SK-N-SH (cell line): ENCODE results near the gene ESPNL. TPM values are rescaled to one million over a fixed set of nuclear protein-coding genes. Genes with fewer than 3 reads are reported as not detected.

ENCODE experiments used
- CTCF ChIA-PET: fragments of 300-600, 350-600 bp; formaldehyde crosslinking; extraction: SDS; loops from one replicate; lab custom pipeline; 2021; lab: Yijun Ruan, JAX
- POLR2A ChIA-PET: fragments of 350-600 bp; sonication (Branson Sonifier 250); formaldehyde crosslinking; extraction: SDS; loops from one replicate; lab custom pipeline; 2020; ENCODE audit warnings: antibody characterized with exemption, inconsistent platforms; lab: Yijun Ruan, JAX
- DNase-seq: peaks from one replicate; pipeline ENCODE4 v3.0.0; 2012
- H2AFZ ChIP-seq: fragments of 200-600 bp; sonication (generic); 2 replicates; pipeline ENCODE4 v1.8.1; 2016; ENCODE audit warnings: antibody characterized with exemption, mild to moderate bottlenecking, low read depth
- H3F3A ChIP-seq: fragments of 200-600 bp; sonication (generic); replicated peaks from 2 replicates; pipeline ENCODE3; 2016; ENCODE audit warnings: antibody characterized with exemption, mild to moderate bottlenecking; ENCODE audit not compliant: insufficient read depth
- H3K27ac ChIP-seq, 2 experiments: fragments of 200-500 bp in 1 of 2; fragments of 200-600 bp in 1 of 2; sonication (Bioruptor generic) in 1 of 2; sonication (generic), shearing (Covaris generic) in 1 of 2; 2 replicates each; pipeline versions ENCODE4 v1.5.1 to v1.6.1; 2014 to 2016; ENCODE audit warnings: low read depth in 2 of 2, inconsistent platforms in 1 of 2, low read length in 1 of 2, mild to moderate bottlenecking in 1 of 2, mixed read lengths in 1 of 2
- H3K27me3 ChIP-seq: fragments of 200-600 bp; sonication (generic), shearing (Covaris generic); 2 replicates; pipeline ENCODE4 v1.6.1; 2016; ENCODE audit warnings: mixed run types; ENCODE audit not compliant: insufficient read depth
- H3K36me3 ChIP-seq, 2 experiments: fragments of 200-500 bp in 1 of 2; fragments of 200-600 bp in 1 of 2; sonication (Bioruptor generic) in 1 of 2; sonication (generic) in 1 of 2; replicated peaks in 1 of 2; 2 replicates each; pipeline versions ENCODE3 to v1.5.1; 2014 to 2016; ENCODE audit warnings: low read length in 1 of 2, mild to moderate bottlenecking in 1 of 2; ENCODE audit not compliant: insufficient read depth in 2 of 2, control insufficient read depth in 1 of 2
- H3K4me1 ChIP-seq, 2 experiments: fragments of 200-500 bp in 1 of 2; fragments of 200-600 bp in 1 of 2; sonication (Bioruptor generic) in 1 of 2; sonication (generic), shearing (Covaris generic) in 1 of 2; 2 replicates each; pipeline versions ENCODE4 v1.5.1 to v1.6.1; 2014 to 2016; ENCODE audit warnings: low read depth in 1 of 2, low read length in 1 of 2, mixed run types in 1 of 2; ENCODE audit not compliant: insufficient read depth in 2 of 2, control insufficient read depth in 1 of 2
- H3K4me2 ChIP-seq: fragments of 200-600 bp; sonication (generic), shearing (Covaris generic); 2 replicates; pipeline ENCODE4 v1.6.1; 2017; ENCODE audit warnings: mixed run types
- H3K4me3 ChIP-seq, 2 experiments: fragments of 200-500 bp in 1 of 2; fragments of 200-600 bp in 1 of 2; sonication (Bioruptor generic) in 1 of 2; sonication (generic), shearing (Covaris generic) in 1 of 2; 2 replicates each; pipeline versions ENCODE4 v1.5.1 to v1.8.1; 2014 to 2016; ENCODE audit warnings: low read depth in 2 of 2, inconsistent platforms in 1 of 2, low read length in 1 of 2, mild to moderate bottlenecking in 1 of 2, mixed read lengths in 1 of 2, moderate library complexity in 1 of 2
- H3K79me2 ChIP-seq: fragments of 200-600 bp; sonication (generic); 2 replicates; pipeline ENCODE4 v1.8.1; 2017; ENCODE audit warnings: mild to moderate bottlenecking; ENCODE audit not compliant: insufficient read depth
- H3K9ac ChIP-seq: fragments of 200-600 bp; sonication (generic); 2 replicates; pipeline ENCODE4 v1.6.1; 2017; ENCODE audit warnings: mixed run types
- H3K9me2 ChIP-seq: fragments of 200-600 bp; sonication (generic); 2 replicates; pipeline ENCODE4 v1.6.1; 2017; ENCODE audit warnings: mixed run types
- H3K9me3 ChIP-seq: fragments of 200-600 bp; sonication (generic); 2 replicates; pipeline ENCODE4 v1.6.1; 2017; ENCODE audit warnings: mixed run types, mild to moderate bottlenecking, moderate library complexity
- H4K20me1 ChIP-seq: fragments of 200-600 bp; sonication (generic); 2 replicates; pipeline ENCODE4 v1.6.1; 2017; ENCODE audit warnings: mild to moderate bottlenecking, mixed run types; ENCODE audit not compliant: insufficient read depth
- CHD2 ChIP-seq: fragments of 150-350 bp; IDR thresholded peaks from 2 replicates; pipeline ENCODE4 v1.6.1; 2018; ENCODE audit warnings: low read length; ENCODE audit not compliant: partially characterized antibody
- ELF1 ChIP-seq: IDR thresholded peaks from 2 replicates; pipeline ENCODE4 v1.4.0; 2012
- EZH2phosphoT487 ChIP-seq: fragments of 200-600 bp; sonication (generic); IDR thresholded peaks from 2 replicates; pipeline ENCODE4 v1.6.1; 2017; ENCODE audit warnings: low read depth, mixed run types, mild to moderate bottlenecking, antibody characterized with exemption, moderate library complexity, borderline replicate concordance
- FOSL2 ChIP-seq: IDR thresholded peaks from 2 replicates; pipeline ENCODE4 v1.4.0; 2012; ENCODE audit warnings: low read depth, mild to moderate bottlenecking, moderate library complexity, borderline replicate concordance
- GATA2 ChIP-seq: sonication (generic); formaldehyde crosslinking; IDR thresholded peaks from 2 replicates; pipeline ENCODE4 v1.5.0; 2020; ENCODE audit warnings: mild to moderate bottlenecking, missing genetic modification reagents
- JUND ChIP-seq: IDR thresholded peaks from 2 replicates; pipeline ENCODE4 v1.4.0; 2012
- MXI1 ChIP-seq: IDR thresholded peaks from 2 replicates; pipeline ENCODE4 v1.6.1; 2012; ENCODE audit warnings: mild to moderate bottlenecking, low read depth, low read length, improper control_type of control experiment
- NRF1 ChIP-seq: IDR thresholded peaks from 2 replicates; pipeline ENCODE4 v1.6.1; 2012; ENCODE audit warnings: low read depth, mild to moderate bottlenecking, low read length
- POLR2AphosphoS5 ChIP-seq: IDR thresholded peaks from 2 replicates; pipeline ENCODE4 v1.6.1; 2012; ENCODE audit warnings: low read depth, low read length
- RAD21 ChIP-seq: IDR thresholded peaks from 2 replicates; pipeline ENCODE4 v1.6.1; 2012; ENCODE audit warnings: mild to moderate bottlenecking, low read length
- RXRA ChIP-seq: IDR thresholded peaks from 2 replicates; pipeline ENCODE4 v1.4.0; 2012; ENCODE audit warnings: low read depth, mild to moderate bottlenecking, borderline replicate concordance
- SIN3A ChIP-seq: IDR thresholded peaks from 2 replicates; pipeline ENCODE4 v1.6.1; 2012; ENCODE audit warnings: low read depth, mild to moderate bottlenecking, low read length, moderate library complexity, borderline replicate concordance
- TAF1 ChIP-seq: IDR thresholded peaks from 2 replicates; pipeline ENCODE4 v1.6.1; 2012; ENCODE audit warnings: low read depth, mild to moderate bottlenecking, low read length, moderate library complexity, borderline replicate concordance
- TCF12 ChIP-seq: IDR thresholded peaks from 2 replicates; pipeline ENCODE4 v1.4.0; 2012
- TEAD4 ChIP-seq: IDR thresholded peaks from 2 replicates; pipeline ENCODE4 v1.4.0; 2012; ENCODE audit warnings: mild to moderate bottlenecking, borderline replicate concordance; ENCODE audit not compliant: insufficient read depth
- WGBS: methylation state at CpG from one replicate; pipeline ENCODE4 v1.1.6; 2017; ENCODE audit warnings: low lambda C conversion rate; 5-methylcytosine and 5-hydroxymethylcytosine counted together
- polyA plus RNA-seq, 3 experiments: library from polyadenylated mRNA; depleted of rRNA; stranded (reverse); fragments of >200 nt; gene quantifications; 2 replicates each; pipeline ENCODE4 v1.2.3, GENCODE V29; 2012
- TF ChIP-seq, protein P1 (sequence below): IDR thresholded peaks from 2 replicates; pipeline ENCODE4 v1.4.0; 2012; ENCODE audit warnings: low read depth, borderline replicate concordance
- TF ChIP-seq, protein P2 (sequence below): IDR thresholded peaks from 2 replicates; pipeline ENCODE4; 2012

The ESPNL gene
- polyA plus RNA-seq, 1 of the 3 experiments (the other 2 are of a cell fraction) = 0.05 TPM

DNA sequence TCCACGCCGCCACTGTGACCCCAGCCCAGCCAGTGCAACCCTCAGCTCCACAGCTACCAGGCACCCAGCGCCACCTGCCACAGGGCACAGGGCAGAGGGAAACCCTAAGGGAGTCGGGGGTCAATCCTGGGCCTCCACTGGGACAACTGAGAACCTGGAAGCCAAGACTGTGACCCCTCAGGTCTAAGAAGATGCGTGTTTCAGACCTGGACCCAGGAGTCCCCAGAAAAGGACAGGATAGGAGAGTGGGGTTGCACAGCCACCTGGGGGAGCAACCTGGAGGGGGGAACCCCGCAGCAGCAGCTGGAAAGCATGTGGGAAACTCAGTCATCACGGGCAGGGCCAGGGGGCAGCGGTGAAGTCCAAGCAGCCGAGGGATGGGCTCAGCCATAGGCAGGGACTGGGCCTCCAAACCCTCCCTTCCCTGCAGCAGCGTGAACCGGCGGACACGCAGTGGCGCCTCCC lies 4.1 kb downstream of the ESPNL start (continued):
- TF ChIP-seq, protein P1, sequence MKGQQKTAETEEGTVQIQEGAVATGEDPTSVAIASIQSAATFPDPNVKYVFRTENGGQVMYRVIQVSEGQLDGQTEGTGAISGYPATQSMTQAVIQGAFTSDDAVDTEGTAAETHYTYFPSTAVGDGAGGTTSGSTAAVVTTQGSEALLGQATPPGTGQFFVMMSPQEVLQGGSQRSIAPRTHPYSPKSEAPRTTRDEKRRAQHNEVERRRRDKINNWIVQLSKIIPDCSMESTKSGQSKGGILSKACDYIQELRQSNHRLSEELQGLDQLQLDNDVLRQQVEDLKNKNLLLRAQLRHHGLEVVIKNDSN = no peak
- TF ChIP-seq GATA2 (CRISPR knock-in tag) = no peak
- no peak for TF ChIP-seq CHD2
- TF ChIP-seq JUND = no peak
- TF ChIP-seq TAF1 = no peak
- TF ChIP-seq, protein P2, sequence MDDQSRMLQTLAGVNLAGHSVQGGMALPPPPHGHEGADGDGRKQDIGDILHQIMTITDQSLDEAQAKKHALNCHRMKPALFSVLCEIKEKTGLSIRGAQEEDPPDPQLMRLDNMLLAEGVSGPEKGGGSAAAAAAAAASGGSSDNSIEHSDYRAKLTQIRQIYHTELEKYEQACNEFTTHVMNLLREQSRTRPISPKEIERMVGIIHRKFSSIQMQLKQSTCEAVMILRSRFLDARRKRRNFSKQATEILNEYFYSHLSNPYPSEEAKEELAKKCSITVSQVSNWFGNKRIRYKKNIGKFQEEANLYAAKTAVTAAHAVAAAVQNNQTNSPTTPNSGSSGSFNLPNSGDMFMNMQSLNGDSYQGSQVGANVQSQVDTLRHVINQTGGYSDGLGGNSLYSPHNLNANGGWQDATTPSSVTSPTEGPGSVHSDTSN = no peak
- TF ChIP-seq ELF1 = no peak
- TF ChIP-seq, all 33 proteins: peak for 0

DNA sequence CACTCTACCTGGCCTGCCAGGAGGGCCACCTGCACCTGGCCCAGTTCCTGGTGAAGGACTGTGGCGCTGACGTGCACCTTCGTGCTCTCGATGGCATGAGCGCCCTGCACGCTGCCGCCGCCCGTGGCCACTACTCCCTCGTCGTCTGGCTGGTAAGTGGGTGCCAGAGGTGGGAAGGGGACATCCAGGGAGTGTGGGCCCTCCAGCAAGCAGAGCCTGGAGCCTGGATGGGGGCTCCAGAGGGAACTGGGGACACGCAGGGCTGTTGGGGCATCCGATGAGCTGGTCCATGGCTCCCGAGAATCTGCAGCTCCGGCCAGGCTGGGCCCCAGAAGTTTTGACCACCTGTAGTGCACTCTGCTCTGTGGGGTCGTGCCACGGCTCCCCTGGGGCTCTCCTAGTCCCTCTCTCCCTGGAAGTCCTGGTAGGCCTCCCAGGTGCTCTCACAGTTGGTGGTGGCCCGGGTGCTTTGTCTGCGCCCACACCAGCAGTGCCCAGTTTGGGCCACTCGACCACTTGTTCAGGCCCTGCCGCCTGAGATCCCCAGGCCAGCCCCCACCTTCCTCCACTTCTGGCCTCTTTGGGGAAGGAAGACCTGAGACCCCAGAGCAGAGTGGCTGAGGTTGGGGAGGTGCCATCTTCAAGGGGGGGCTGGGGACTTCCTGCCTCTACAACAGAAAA lies 4.7 kb downstream of the ESPNL start:
- Histone ChIP-seq H3K9ac (no peak overlapping the region), H3K79me2 (no peaks in the 10 kb centered on the region), H3K9me2 (no peaks in the 10 kb centered on the region), H4K20me1 (no peaks in the 10 kb centered on the region), H2AFZ (no peak overlapping the region), H3K27me3 (no peaks in the 10 kb centered on the region), H3K4me2 (no peak overlapping the region), H3F3A (no peaks in the 10 kb centered on the region), H3K4me1 (peaks cover 0 to 16% of the 10 kb centered on the region in 2 experiments; a peak in 1 of 4 replicates), H3K36me3 (no peaks in the 10 kb centered on the region), H3K4me3 (no peak overlapping the region), H3K9me3 (no peaks in the 10 kb centered on the region), H3K27ac (no peak overlapping the region)
- TF ChIP-seq TEAD4 = no peak
- TF ChIP-seq, protein P1 = no peak
- no peak for TF ChIP-seq SIN3A
- no peak for TF ChIP-seq POLR2AphosphoS5
- no peak for TF ChIP-seq FOSL2
- TF ChIP-seq NRF1 = no peak
- TF ChIP-seq RAD21 = no peak
- TF ChIP-seq EZH2phosphoT487 = no peak
- no peak for TF ChIP-seq MXI1
- TF ChIP-seq RXRA = no peak
- no peak for TF ChIP-seq TCF12
- 77% methylated on average over 4 of the region's 21 CpGs for whole genome bisulfite sequencing
- DNase-seq = peak; percentile 24
- CTCF ChIA-PET = no interaction called here
- POLR2A ChIA-PET = interaction anchor here (1.0 kb wide), 1 partner anchor 11 kb away, joined by 3 read pairs; no protein-coding TSS in a partner anchor
